ENCODE measurements around the gene BCAS1. TPM values are rescaled to one million over a fixed set of nuclear protein-coding genes. Genes with fewer than 3 reads are reported as not detected.

BCAS1 gene
- total RNA-seq, 1 experiment from 2014 or later = 3.1 TPM

GRCh38 chr20:54029176-54029575 lies 41.2 kb downstream of the BCAS1 start:
- TF ChIP-seq TCF7L2 (IDR thresholded peaks at IDR 0.05; ENCODE audit: low read depth, low read length) (no peak), POLR2AphosphoS5 (IDR thresholded peaks at IDR 0.05; ENCODE audit: low read depth, low read length) (no peak), SIN3A (IDR thresholded peaks at IDR 0.05; ENCODE audit: borderline replicate concordance, insufficient read depth, low read depth, low read length) (no peak), REST (IDR thresholded peaks at IDR 0.05; ENCODE audit: insufficient read depth in 1 of 2, low read depth in 2 of 2, low read length in 1 of 2) (no peak), CTCF (IDR thresholded peaks at IDR 0.05) (no peak)
- Histone ChIP-seq H3K4me1 (ENCODE audit: control insufficient read depth, insufficient read depth, low read length) (no peaks in the 10 kb centered on the region; the same call in 1 of the 2 replicates), H3K27ac (ENCODE audit: low read length) (no peak overlapping the region; the same call in 1 of the 2 replicates), H3K4me3 (ENCODE audit: low read depth in 2 of 2, low read length in 2 of 2) (no peak overlapping the region), H3K36me3 (ENCODE audit: control insufficient read depth, insufficient read depth, low read length) (no peaks in the 10 kb centered on the region), H3K27me3 (ENCODE audit: control insufficient read depth, insufficient read depth, low read length) (no peaks in the 10 kb centered on the region), H3K9me3 (ENCODE audit: control insufficient read depth, insufficient read depth, low read depth, low read length) (no peaks in the 10 kb centered on the region)
- CTCF ChIA-PET = no interaction called here
- POLR2A ChIA-PET = no interaction called here
- no peak for ATAC-seq
- intact Hi-C loops (cut with micrococcal nuclease; ENCODE audit: unreplicated experiment) = no loop called here
- in situ Hi-C loops (cut with HindIII; ENCODE audit: low pct_unique_long_range_greater_than_20kb, low sequenced_read_pairs) = no loop called here
- BruUV-seq (replicated peaks) = no TSS peak
- no peak for DNase-seq (ENCODE audit: low read depth, low spot score)

GRCh38 chr20:54028276-54029011 lies 42.0 kb downstream of the BCAS1 start:
- DNase-seq (ENCODE audit: low read depth, low spot score) (no peak), ATAC-seq (no peak)
- TF ChIP-seq TCF7L2 (IDR thresholded peaks at IDR 0.05; ENCODE audit: low read depth, low read length) = no peak
- TF ChIP-seq REST (IDR thresholded peaks at IDR 0.05; ENCODE audit: insufficient read depth in 1 of 2, low read depth in 2 of 2, low read length in 1 of 2) = no peak
- no peak for TF ChIP-seq CTCF (IDR thresholded peaks at IDR 0.05)
- TF ChIP-seq POLR2AphosphoS5 (IDR thresholded peaks at IDR 0.05; ENCODE audit: low read depth, low read length) = no peak
- no peak for TF ChIP-seq SIN3A (IDR thresholded peaks at IDR 0.05; ENCODE audit: borderline replicate concordance, insufficient read depth, low read depth, low read length)
- Histone ChIP-seq H3K27me3 (ENCODE audit: control insufficient read depth, insufficient read depth, low read length) (no peaks in the 10 kb centered on the region), H3K4me3 (ENCODE audit: low read depth in 2 of 2, low read length in 2 of 2) (no peak overlapping the region), H3K27ac (ENCODE audit: low read length) (no peak overlapping the region), H3K36me3 (ENCODE audit: control insufficient read depth, insufficient read depth, low read length) (no peaks in the 10 kb centered on the region), H3K9me3 (ENCODE audit: control insufficient read depth, insufficient read depth, low read depth, low read length) (no peaks in the 10 kb centered on the region), H3K4me1 (ENCODE audit: control insufficient read depth, insufficient read depth, low read length) (no peaks in the 10 kb centered on the region; the same call in 1 of the 2 replicates)
- intact Hi-C loops (cut with micrococcal nuclease; ENCODE audit: unreplicated experiment) (no loop called here), in situ Hi-C loops (cut with HindIII; ENCODE audit: low pct_unique_long_range_greater_than_20kb, low sequenced_read_pairs) (no loop called here)
- BruUV-seq (replicated peaks) = no TSS peak
- POLR2A ChIA-PET = no interaction called here
- CTCF ChIA-PET = no interaction called here

All from Panc1 (cell line).